GM23338 (cell line): ENCODE measurements around the gene XRCC4. TPM values are rescaled to one million over a fixed set of nuclear protein-coding genes. Genes with fewer than 3 reads are reported as not detected.

ENCODE experiments used
- CREB1 ChIP-seq: fragments of 250-450 bp; sonication (Bioruptor Pico); IDR thresholded peaks from 2 replicates; pipeline ENCODE4 v1.5.0; 2020; ENCODE audit warnings: low read depth, mild to moderate bottlenecking, moderate library complexity
- EZH2phosphoT487 ChIP-seq: fragments of 200-600 bp; sonication (generic); IDR thresholded peaks from one replicate; pipeline ENCODE4 v1.8.1; 2018; ENCODE audit warnings: antibody characterized with exemption; ENCODE audit not compliant: unreplicated experiment
- POLR2AphosphoS5 ChIP-seq: IDR thresholded peaks from 2 replicates; pipeline ENCODE4 v1.6.1; 2016; ENCODE audit warnings: antibody characterized with exemption, low read depth
- STAT1 ChIP-seq: IDR thresholded peaks from one replicate; pipeline ENCODE4 v1.6.1; 2016; ENCODE audit warnings: antibody characterized with exemption; ENCODE audit not compliant: unreplicated experiment
- ZNF114 ChIP-seq: fragments of 250-450 bp; sonication (Bioruptor Pico); IDR thresholded peaks from 2 replicates; pipeline ENCODE4 v1.5.0; 2020; ENCODE audit warnings: mild to moderate bottlenecking, moderate library complexity
- ZNF331 ChIP-seq: fragments of 250-450 bp; sonication (Bioruptor Pico); IDR thresholded peaks from 2 replicates; pipeline ENCODE4 v1.5.0; 2020; ENCODE audit warnings: low read depth, mild to moderate bottlenecking, moderate library complexity
- polyA plus RNA-seq: library from polyadenylated mRNA; unstranded; fragments of >200 nt; fragmentation: Nextera tagmentation; extraction: Ambion mirVana; gene quantifications from 2 replicates; pipeline ENCODE4 v1.2.1, GENCODE V29; 2016
- total RNA-seq: library from RNA; depleted of rRNA; stranded (reverse); fragments of >200 nt; shearing (Covaris generic); gene quantifications from 2 replicates; pipeline ENCODE4 v1.2.3, GENCODE V29; 2014
- TF ChIP-seq, protein P1 (sequence below): fragments of 250-450 bp; sonication (Bioruptor Pico); IDR thresholded peaks from 2 replicates; pipeline ENCODE4 v1.5.0; 2020; ENCODE audit warnings: mild to moderate bottlenecking, moderate library complexity
- TF ChIP-seq, protein P2 (sequence below): IDR thresholded peaks from one replicate; pipeline ENCODE4 v1.6.1; 2018; ENCODE audit warnings: antibody characterized with exemption; ENCODE audit not compliant: unreplicated experiment

Gene XRCC4
- total and polyA plus RNA-seq, 2 experiments from 2014 or later, result 11.5 to 22.4 TPM

DNA sequence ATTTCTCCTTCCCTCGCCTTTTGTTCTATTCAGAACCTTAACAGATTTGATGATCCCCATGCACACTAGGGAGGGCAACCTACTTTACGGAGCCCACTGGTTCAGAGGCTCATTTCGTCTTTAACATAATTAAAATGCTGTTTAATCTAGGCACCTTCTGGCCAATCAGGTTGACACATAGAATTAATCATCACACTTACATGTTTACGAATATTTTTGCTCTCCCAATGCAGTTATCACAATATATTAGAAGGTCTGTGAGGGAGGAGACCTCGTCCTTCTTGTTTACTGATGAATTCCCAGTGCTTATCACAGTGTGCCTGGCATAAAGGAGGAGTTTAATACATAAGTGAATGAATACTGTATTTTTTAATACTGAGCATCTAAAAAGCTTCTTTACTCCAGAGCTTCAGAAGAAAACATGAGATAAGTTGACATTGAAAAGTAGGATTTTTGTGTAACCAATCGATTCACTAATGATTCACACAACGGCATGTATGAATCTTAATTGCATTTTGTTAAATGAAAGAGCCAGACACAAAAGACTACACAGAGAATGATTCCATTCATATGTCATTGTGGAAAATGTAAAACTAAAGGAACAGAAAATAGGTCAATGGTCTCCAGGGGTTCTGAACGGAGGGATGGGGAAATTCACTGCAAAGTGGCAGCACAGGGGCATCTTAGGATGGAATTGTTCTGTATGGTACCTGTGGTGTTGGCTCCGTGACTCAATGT is 315.6 kb downstream of the XRCC4 start (continued):
- TF ChIP-seq, protein P1, sequence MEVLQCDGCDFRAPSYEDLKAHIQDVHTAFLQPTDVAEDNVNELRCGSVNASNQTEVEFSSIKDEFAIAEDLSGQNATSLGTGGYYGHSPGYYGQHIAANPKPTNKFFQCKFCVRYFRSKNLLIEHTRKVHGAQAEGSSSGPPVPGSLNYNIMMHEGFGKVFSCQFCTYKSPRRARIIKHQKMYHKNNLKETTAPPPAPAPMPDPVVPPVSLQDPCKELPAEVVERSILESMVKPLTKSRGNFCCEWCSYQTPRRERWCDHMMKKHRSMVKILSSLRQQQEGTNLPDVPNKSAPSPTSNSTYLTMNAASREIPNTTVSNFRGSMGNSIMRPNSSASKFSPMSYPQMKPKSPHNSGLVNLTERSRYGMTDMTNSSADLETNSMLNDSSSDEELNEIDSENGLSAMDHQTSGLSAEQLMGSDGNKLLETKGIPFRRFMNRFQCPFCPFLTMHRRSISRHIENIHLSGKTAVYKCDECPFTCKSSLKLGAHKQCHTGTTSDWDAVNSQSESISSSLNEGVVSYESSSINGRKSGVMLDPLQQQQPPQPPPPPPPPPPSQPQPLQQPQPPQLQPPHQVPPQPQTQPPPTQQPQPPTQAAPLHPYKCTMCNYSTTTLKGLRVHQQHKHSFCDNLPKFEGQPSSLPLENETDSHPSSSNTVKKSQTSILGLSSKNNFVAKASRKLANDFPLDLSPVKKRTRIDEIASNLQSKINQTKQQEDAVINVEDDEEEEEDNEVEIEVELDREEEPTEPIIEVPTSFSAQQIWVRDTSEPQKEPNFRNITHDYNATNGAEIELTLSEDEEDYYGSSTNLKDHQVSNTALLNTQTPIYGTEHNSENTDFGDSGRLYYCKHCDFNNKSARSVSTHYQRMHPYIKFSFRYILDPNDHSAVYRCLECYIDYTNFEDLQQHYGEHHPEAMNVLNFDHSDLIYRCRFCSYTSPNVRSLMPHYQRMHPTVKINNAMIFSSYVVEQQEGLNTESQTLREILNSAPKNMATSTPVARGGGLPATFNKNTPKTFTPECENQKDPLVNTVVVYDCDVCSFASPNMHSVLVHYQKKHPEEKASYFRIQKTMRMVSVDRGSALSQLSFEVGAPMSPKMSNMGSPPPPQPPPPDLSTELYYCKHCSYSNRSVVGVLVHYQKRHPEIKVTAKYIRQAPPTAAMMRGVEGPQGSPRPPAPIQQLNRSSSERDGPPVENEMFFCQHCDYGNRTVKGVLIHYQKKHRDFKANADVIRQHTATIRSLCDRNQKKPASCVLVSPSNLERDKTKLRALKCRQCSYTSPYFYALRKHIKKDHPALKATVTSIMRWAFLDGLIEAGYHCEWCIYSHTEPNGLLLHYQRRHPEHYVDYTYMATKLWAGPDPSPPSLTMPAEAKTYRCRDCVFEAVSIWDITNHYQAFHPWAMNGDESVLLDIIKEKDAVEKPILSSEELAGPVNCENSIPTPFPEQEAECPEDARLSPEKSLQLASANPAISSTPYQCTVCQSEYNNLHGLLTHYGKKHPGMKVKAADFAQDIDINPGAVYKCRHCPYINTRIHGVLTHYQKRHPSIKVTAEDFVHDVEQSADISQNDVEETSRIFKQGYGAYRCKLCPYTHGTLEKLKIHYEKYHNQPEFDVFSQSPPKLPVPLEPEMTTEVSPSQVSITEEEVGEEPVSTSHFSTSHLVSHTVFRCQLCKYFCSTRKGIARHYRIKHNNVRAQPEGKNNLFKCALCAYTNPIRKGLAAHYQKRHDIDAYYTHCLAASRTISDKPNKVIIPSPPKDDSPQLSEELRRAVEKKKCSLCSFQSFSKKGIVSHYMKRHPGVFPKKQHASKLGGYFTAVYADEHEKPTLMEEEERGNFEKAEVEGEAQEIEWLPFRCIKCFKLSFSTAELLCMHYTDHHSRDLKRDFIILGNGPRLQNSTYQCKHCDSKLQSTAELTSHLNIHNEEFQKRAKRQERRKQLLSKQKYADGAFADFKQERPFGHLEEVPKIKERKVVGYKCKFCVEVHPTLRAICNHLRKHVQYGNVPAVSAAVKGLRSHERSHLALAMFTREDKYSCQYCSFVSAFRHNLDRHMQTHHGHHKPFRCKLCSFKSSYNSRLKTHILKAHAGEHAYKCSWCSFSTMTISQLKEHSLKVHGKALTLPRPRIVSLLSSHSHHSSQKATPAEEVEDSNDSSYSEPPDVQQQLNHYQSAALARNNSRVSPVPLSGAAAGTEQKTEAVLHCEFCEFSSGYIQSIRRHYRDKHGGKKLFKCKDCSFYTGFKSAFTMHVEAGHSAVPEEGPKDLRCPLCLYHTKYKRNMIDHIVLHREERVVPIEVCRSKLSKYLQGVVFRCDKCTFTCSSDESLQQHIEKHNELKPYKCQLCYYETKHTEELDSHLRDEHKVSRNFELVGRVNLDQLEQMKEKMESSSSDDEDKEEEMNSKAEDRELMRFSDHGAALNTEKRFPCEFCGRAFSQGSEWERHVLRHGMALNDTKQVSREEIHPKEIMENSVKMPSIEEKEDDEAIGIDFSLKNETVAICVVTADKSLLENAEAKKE (CRISPR knock-in tag), result no peak
- TF ChIP-seq STAT1 (no peak), ZNF114 (CRISPR knock-in tag) (no peak), ZNF331 (CRISPR knock-in tag) (no peak), POLR2AphosphoS5 (no peak), EZH2phosphoT487 (no peak), CREB1 (CRISPR knock-in tag) (no peak)
- TF ChIP-seq, protein P2, sequence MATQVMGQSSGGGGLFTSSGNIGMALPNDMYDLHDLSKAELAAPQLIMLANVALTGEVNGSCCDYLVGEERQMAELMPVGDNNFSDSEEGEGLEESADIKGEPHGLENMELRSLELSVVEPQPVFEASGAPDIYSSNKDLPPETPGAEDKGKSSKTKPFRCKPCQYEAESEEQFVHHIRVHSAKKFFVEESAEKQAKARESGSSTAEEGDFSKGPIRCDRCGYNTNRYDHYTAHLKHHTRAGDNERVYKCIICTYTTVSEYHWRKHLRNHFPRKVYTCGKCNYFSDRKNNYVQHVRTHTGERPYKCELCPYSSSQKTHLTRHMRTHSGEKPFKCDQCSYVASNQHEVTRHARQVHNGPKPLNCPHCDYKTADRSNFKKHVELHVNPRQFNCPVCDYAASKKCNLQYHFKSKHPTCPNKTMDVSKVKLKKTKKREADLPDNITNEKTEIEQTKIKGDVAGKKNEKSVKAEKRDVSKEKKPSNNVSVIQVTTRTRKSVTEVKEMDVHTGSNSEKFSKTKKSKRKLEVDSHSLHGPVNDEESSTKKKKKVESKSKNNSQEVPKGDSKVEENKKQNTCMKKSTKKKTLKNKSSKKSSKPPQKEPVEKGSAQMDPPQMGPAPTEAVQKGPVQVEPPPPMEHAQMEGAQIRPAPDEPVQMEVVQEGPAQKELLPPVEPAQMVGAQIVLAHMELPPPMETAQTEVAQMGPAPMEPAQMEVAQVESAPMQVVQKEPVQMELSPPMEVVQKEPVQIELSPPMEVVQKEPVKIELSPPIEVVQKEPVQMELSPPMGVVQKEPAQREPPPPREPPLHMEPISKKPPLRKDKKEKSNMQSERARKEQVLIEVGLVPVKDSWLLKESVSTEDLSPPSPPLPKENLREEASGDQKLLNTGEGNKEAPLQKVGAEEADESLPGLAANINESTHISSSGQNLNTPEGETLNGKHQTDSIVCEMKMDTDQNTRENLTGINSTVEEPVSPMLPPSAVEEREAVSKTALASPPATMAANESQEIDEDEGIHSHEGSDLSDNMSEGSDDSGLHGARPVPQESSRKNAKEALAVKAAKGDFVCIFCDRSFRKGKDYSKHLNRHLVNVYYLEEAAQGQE, result no peak
